Smooth muscle cell of the brain vasculature (primary cell): ENCODE data around the gene LRRC4.

Experiments
- DNase-seq: peaks from one replicate; pipeline ENCODE4 v3.0.0-alpha.2; 2012; ENCODE audit warnings: low read depth, low spot score

The LRRC4 gene

GRCh38 chr7:128059143-128059988, 28.1 kb upstream of the LRRC4 start:
- no peak for DNase-seq

- no peak for DNase-seq
Observed at GRCh38 chr7:128057909-128058308, 26.7 kb upstream of the LRRC4 start.

- no peak for DNase-seq
Observed at GRCh38 chr7:128056901-128057300, 25.7 kb upstream of the LRRC4 start.

GRCh38 chr7:128055637-128056036, 24.4 kb upstream of the LRRC4 start:
- DNase-seq: no peak

GRCh38 chr7:128054511-128054910, 23.3 kb upstream of the LRRC4 start:
- DNase-seq: no peak

GRCh38 chr7:128053991-128054390, 22.8 kb upstream of the LRRC4 start:
- no peak for DNase-seq

GRCh38 chr7:128053023-128053422, 21.8 kb upstream of the LRRC4 start:
- DNase-seq: no peak

- DNase-seq: no peak
Observed at GRCh38 chr7:128052404-128052803, 21.2 kb upstream of the LRRC4 start.

GRCh38 chr7:128045766-128046165, 14.5 kb upstream of the LRRC4 start:
- no peak for DNase-seq

- DNase-seq: no peak
Observed at GRCh38 chr7:128045158-128045557, 13.9 kb upstream of the LRRC4 start.

GRCh38 chr7:128044064-128044463, 12.8 kb upstream of the LRRC4 start:
- no peak for DNase-seq

- DNase-seq: no peak
Observed at GRCh38 chr7:128042012-128042411, 10.8 kb upstream of the LRRC4 start.

GRCh38 chr7:128041203-128041602, 10.0 kb upstream of the LRRC4 start:
- peak; percentile 70 for DNase-seq

GRCh38 chr7:128040205-128040604, 9.0 kb upstream of the LRRC4 start:
- DNase-seq: no peak

GRCh38 chr7:128039544-128039953, 8.3 kb upstream of the LRRC4 start:
- no peak for DNase-seq

GRCh38 chr7:128037880-128038619, 6.8 kb upstream of the LRRC4 start:
- no peak for DNase-seq

- DNase-seq: no peak
Observed at GRCh38 chr7:128037081-128037480, 5.8 kb upstream of the LRRC4 start.

GRCh38 chr7:128036226-128036940, 5.1 kb upstream of the LRRC4 start:
- DNase-seq: no peak

- DNase-seq: no peak
Observed at GRCh38 chr7:128035712-128036111, 4.5 kb upstream of the LRRC4 start.

- no peak for DNase-seq
Observed at GRCh38 chr7:128034825-128035224, 3.6 kb upstream of the LRRC4 start.

- no peak for DNase-seq
Observed at GRCh38 chr7:128033246-128033645, 2.0 kb upstream of the LRRC4 start.

GRCh38 chr7:128032605-128033235, 1.5 kb upstream of the LRRC4 start:
- DNase-seq: no peak
